ENCODE measurements around the gene PKP1.

DNA sequence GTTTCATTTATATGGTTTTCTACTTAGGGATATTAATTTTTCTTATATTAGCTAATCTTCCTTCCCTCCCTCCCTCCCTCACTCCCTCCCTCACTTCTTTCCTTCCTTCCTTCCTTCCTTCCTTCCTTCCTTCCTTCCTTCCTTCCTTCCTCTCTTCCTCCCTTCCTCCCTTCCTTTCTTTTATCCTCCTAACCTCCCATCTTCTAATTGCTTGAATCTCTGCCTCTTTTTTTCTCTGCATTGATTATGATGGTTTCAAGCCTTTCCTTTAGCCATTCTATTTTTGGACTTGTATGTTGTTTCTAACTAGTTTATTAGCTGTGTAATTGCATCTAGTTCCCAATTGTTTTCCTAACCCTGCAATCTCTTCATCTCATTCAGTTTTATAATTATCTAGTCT, 17.0 kb upstream of the PKP1 start:
- TF ChIP-seq CTCF (IDR thresholded peaks at IDR 0.05; ENCODE audit: borderline replicate concordance, extremely low read depth, low read length, poor library complexity, severe bottlenecking) (no peak), EZH2 (IDR thresholded peaks at IDR 0.05; ENCODE audit: borderline replicate concordance, low read depth, low read length, severe bottlenecking) (no peak)

Data from DND-41 (cell line).